ENCODE results near the gene PRKG2.
"Not testable (repeated sequence)": the region's sequence is repeated elsewhere in the genome, so short reads cannot be mapped to it uniquely, and the experiment has no call there.

Gene PRKG2, protein sequence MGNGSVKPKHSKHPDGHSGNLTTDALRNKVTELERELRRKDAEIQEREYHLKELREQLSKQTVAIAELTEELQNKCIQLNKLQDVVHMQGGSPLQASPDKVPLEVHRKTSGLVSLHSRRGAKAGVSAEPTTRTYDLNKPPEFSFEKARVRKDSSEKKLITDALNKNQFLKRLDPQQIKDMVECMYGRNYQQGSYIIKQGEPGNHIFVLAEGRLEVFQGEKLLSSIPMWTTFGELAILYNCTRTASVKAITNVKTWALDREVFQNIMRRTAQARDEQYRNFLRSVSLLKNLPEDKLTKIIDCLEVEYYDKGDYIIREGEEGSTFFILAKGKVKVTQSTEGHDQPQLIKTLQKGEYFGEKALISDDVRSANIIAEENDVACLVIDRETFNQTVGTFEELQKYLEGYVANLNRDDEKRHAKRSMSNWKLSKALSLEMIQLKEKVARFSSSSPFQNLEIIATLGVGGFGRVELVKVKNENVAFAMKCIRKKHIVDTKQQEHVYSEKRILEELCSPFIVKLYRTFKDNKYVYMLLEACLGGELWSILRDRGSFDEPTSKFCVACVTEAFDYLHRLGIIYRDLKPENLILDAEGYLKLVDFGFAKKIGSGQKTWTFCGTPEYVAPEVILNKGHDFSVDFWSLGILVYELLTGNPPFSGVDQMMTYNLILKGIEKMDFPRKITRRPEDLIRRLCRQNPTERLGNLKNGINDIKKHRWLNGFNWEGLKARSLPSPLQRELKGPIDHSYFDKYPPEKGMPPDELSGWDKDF

DNA sequence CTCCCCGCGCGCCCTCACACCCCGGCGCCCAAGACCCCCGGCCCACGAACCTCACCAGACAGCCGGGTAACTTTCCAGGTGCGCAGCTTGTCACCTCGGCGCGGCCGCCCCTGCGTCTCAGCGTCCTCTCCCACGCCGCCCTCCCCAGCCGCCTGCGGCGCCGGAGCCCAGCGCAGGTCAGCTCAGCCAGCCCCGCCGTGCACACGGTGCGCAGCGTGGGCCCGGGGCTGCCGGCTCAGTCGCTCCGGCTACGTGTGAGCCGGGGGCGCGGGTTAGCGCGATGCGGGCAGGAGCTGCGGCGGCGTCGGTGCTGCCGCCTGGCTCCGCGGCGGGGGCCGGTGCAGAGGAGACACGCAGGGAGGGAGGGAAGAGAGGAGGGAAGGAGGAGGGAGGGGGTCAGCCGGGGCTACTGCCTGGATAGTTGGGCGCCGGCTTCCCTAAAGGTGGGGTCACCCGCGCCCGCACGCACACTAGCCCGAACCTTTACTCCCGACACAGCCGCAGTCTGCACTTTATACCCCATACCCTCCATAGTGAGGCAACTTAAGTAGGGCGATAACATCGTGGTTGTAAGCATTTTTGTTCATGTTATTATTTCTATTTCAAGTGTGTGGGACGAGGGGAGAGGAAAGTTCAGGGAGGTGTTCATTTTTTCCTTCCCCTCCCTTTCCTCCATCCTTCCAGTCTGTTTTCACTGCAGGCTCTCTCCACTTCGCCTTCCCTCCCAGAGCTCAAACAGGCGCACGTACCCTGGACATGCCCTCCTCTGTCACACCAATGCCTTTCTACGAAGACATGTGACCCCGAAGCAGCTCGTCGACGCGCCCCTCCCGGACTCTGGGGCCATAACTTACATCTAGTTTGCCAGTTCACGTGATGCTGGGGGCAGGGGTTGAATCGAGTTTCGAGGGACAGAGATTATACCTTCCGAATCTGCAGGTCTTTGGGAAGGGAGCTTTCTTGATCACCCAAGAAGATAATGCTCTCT lies at the start of gene PRKG2:
TSS of gene PRKG2 (minus strand) at position 342 of the 988 bp plus-strand sequence. CDS start 10,175 bp downstream, outside the sequence.
- DNase-seq (ENCODE audit: low read depth in 2 of 2), result no peak

DNA sequence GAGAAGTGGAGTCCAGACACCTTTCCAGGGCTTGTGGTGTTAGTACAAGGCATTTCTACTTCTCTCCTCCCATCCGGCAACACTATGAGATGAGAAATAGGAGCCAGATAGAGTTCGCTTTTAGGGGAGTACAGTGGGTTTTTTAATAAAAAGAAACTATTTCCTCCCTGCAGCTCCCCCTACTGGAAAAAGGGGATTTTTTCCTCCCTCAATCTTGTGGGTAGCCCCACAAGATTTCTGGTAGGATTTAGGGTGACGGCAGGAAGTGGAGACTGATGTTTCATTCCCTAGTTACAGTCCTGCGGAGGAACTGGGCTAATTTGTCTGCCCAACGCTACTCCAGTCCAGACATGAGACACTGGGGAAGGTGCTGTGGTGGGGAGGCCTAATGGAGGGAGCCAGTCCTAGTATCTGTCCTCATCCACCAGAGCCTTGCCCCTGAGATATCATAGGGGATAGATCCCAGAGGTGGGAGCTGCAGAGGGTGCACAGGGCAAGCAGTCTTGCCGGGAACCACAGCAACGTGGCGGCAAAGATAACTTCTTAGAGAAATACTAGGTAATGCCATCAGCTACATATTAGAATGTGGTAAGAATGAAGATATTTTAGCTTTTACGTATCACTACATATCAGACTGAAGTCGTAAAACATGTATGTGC lies 45.5 kb upstream of the PRKG2 start:
- no peak for DNase-seq (ENCODE audit: low read depth in 2 of 2)

DNA sequence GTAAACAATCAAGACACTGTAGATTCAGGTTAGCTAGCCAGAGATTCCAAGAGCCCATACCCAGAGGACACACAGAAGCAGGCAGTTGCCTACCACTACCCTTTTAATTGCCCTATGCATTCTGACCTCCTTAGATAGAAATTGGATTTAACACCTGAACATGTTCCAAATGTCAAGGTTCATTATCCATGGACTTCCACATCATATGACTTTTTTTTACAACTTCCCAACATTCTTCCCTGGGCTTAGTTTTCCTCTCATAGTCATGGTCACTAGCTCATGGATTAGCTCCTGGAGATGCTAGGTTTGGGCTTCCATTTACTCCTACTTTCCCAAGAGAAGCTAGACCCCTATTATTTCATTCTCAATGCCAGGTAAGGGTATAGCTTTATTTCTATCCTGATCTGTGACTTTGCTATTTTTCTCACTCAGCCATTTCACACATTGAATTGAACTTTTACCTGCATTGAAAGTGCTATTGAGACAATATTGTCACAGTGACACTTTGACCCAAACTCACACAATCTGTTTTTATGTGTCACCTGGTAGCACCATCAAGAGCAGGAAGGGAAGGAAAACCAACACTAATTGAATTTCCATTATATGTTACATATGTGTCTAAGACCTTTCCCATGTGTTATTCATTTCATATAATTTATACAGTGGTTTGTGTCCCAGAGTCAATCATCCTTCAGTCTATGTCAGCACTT lies 44.0 kb upstream of the PRKG2 start:
- no peak for DNase-seq (ENCODE audit: low read depth in 2 of 2)

DNA sequence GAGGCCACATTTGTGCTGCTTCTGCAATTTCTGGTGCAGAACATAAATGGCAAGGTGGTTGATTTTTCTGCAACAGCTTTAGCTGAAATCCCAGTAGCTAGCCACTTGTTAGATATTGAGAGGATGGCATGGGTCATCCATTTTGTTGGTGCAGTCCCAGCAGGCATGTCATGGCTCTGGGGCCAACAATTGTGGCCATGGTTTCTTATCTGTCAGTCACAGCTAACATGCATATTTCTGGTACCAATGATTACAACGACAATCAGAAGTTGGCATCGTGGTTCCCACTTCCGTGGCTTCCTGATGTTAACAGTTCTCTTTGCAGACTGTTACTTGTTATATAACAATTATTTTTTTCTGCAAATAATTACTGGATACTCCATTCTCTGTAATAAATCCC lies 42.8 kb upstream of the PRKG2 start:
- DNase-seq (ENCODE audit: low read depth in 2 of 2), result no peak

DNA sequence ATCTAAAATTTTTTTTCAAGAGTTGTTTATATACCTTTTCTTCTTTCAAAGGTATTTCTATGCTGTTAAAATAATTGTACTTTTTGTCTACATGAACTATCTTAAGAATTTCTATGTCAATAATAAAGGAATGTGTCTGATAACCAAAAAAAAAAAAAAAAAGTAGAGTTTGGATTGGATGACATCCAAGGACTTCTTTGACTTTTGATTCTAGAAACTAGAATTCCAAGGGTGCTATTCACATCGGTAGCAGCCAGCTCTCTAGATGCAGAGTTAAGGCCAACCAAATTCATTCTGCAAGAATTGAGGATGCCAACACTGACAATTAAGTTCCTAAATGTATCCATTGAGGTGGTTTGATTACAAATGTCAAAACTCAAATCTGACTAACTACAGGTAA lies 42.0 kb upstream of the PRKG2 start:
- no peak for DNase-seq (ENCODE audit: low read depth in 2 of 2)

GRCh38 chr4:81256059-81256970 lies 41.3 kb upstream of the PRKG2 start:
- no peak for DNase-seq (ENCODE audit: low read depth in 2 of 2)

DNA sequence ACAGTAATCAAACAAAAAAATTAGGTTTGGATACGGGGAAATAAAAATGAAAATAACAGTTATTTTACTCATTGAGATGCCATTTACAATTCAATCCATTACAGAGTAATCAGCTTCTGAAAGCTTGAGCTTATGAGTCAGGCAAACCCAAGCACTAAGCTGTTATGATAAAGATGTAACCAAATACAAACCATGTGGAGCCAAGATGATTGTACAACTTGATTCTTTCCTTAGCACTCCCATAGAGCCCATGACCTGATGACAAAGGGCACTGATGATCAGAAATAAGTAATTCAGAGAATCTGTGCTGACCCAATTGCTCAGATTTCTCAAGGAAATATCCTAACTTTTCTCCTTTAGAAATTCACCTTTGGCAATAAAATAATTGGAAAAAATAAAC lies 40.5 kb upstream of the PRKG2 start:
- no peak for DNase-seq (ENCODE audit: low read depth in 2 of 2)

GRCh38 chr4:81250430-81250829 lies 35.4 kb upstream of the PRKG2 start:
- DNase-seq (ENCODE audit: low read depth in 2 of 2), result no peak

- no peak for DNase-seq (ENCODE audit: low read depth in 2 of 2)
These were observed 30.4 kb upstream of the PRKG2 start for GRCh38 chr4:81245218-81246009.

- no peak for DNase-seq (ENCODE audit: low read depth in 2 of 2)
These were observed 22.8 kb upstream of the PRKG2 start for GRCh38 chr4:81237791-81238190.

- no peak for DNase-seq (ENCODE audit: low read depth in 2 of 2)
These were observed 21.1 kb upstream of the PRKG2 start for GRCh38 chr4:81235982-81236749.

DNA sequence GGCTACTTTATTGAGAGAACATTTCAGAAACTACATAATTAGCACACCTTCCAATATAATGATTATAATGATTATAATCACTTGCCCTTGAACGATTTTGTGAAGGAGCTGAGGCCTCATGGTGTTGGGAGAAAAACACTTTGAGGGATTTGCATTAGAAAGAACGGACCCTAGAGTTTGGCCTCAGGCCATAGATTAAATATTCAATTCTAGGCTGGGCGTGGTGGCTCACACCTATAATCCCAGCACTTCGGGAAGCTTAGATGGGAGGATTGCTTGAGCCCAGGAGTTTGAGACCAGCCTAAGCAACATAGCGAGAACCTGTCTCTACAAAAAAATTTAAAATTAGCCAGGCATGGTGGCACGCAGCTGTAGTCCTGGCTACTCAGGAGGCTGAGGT lies 12.9 kb upstream of the PRKG2 start:
- no peak for DNase-seq (ENCODE audit: low read depth in 2 of 2)

- DNase-seq (ENCODE audit: low read depth in 2 of 2), result no peak
These were observed 12.1 kb upstream of the PRKG2 start for GRCh38 chr4:81227138-81227537.

GRCh38 chr4:81225252-81225651 lies 10.2 kb upstream of the PRKG2 start:
- no peak for DNase-seq (ENCODE audit: low read depth in 2 of 2)

DNA sequence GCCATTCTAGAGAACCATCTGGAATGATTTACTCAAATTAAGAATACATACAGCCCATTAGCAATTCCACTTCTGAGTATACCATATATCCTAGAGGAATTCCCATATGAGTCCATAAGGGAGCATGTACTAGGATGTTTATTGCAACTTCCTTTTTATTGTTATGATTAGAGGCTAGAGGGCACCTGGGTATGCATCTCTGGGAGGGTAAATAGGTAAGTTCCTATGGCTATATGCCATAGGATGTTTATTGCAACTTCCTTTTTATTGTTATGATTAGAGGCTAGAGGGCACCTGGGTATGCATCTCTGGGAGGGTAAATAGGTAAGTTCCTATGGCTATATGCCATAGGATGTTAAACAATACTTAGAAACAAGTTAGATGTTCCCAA lies 7.1 kb upstream of the PRKG2 start:
- DNase-seq (ENCODE audit: low read depth in 2 of 2), result not testable (repeated sequence)

- no peak for DNase-seq (ENCODE audit: low read depth in 2 of 2)
These were observed 6.5 kb upstream of the PRKG2 start for GRCh38 chr4:81221303-81222081.

- no peak for DNase-seq (ENCODE audit: low read depth in 2 of 2)
These were observed 5.2 kb upstream of the PRKG2 start for GRCh38 chr4:81220271-81220670.

Data from stimulated activated CD8-positive, alpha-beta memory T cell treated with anti-CD3 and anti-CD28 coated beads, Interleukin-7, amount 100 ng/mL, for 1 hour (primary cell).